GM12878 (cell line): ENCODE data around the gene GUCY1A2. TPM values are rescaled to one million over a fixed set of nuclear protein-coding genes. Genes with fewer than 3 reads are reported as not detected.

ENCODE experiments used
- ATAC-seq: fragments of 200-7000 bp; cut with Tn5 transposase; 3 replicates; pipeline ENCODE4 v1.9.1; 2020; ENCODE audit warnings: mild to moderate bottlenecking, moderate library complexity
- BruUV-seq: library from RNA; stranded (reverse); fragments of 400-500 nt; replicated peaks from 2 replicates; lab custom pipeline; 2021; lab: Mats Ljungman, UMichigan
- CTCF ChIA-PET: fragments of 300-600 bp; sonication (Branson Sonifier 250); formaldehyde crosslinking; extraction: SDS; loops from one replicate; lab custom pipeline; 2021; ENCODE audit warnings: inconsistent platforms; lab: Yijun Ruan, JAX
- POLR2A ChIA-PET: fragments of 350-600 bp; formaldehyde crosslinking; extraction: SDS; loops from one replicate; lab custom pipeline; 2021; ENCODE audit warnings: inconsistent platforms; lab: Charles Lee
- RAD21 ChIA-PET: fragments of 300-600 bp; sonication (Branson Sonifier 250); formaldehyde crosslinking; loops from one replicate; lab custom pipeline; 2023; ENCODE audit warnings: antibody characterized with exemption; ENCODE audit not compliant: unreplicated experiment; lab: Charles Lee
- SMC1A ChIA-PET: fragments of 300-600 bp; sonication (Branson Sonifier 250); formaldehyde crosslinking; loops from one replicate; lab custom pipeline; 2023; ENCODE audit not compliant: unreplicated experiment, uncharacterized antibody; lab: Charles Lee
- DNase-seq: peaks from one replicate; pipeline ENCODE4 v3.0.0-alpha.2; 2011; ENCODE audit warnings: low read depth, low spot score
- FAIRE-seq: peaks from 3 replicates; lab custom pipeline; 2011; peaks lifted over from hg19 to GRCh38; lab: Jason Lieb, UNC
- H2AFZ ChIP-seq: 2 replicates; pipeline ENCODE4 v1.6.0; 2011; ENCODE audit warnings: low read depth, low read length, control low read depth; ENCODE audit not compliant: control insufficient read depth
- H3K27ac ChIP-seq: 2 replicates; pipeline ENCODE4 v1.5.1; 2011; ENCODE audit warnings: control low read depth; ENCODE audit not compliant: control insufficient read depth, insufficient read depth
- H3K27me3 ChIP-seq, 2 experiments: replicated peaks in 1 of 2; 2 replicates each; pipeline versions ENCODE4 v1.6.0 to v1.6.1; 2011; ENCODE audit warnings: low read length in 1 of 2; ENCODE audit not compliant: control insufficient read depth in 2 of 2, insufficient read depth in 2 of 2
- H3K36me3 ChIP-seq, 2 experiments: 2 replicates each; pipeline ENCODE4 v1.5.1; 2011; ENCODE audit warnings: low read length in 1 of 2; ENCODE audit not compliant: control insufficient read depth in 2 of 2, insufficient read depth in 2 of 2
- H3K4me1 ChIP-seq: 2 replicates; pipeline ENCODE4 v1.6.1; 2011; ENCODE audit warnings: mild to moderate bottlenecking, low read length, moderate library complexity, mixed read lengths; ENCODE audit not compliant: control insufficient read depth, insufficient read depth
- H3K4me2 ChIP-seq: 2 replicates; pipeline ENCODE4 v1.6.0; 2011; ENCODE audit warnings: control low read depth; ENCODE audit not compliant: control insufficient read depth, insufficient read depth
- H3K4me3 ChIP-seq: fragments of 200-600 bp; sonication (generic); 2 replicates; pipeline ENCODE4 v1.5.1; 2016
- H3K79me2 ChIP-seq: 2 replicates; pipeline ENCODE4 v1.6.0; 2011; ENCODE audit warnings: low read length; ENCODE audit not compliant: control insufficient read depth, insufficient read depth
- H3K9ac ChIP-seq: 2 replicates; pipeline ENCODE4 v1.8.0; 2011; ENCODE audit warnings: low read length, control low read depth, mixed read lengths; ENCODE audit not compliant: control insufficient read depth, insufficient read depth
- H3K9me3 ChIP-seq: replicated peaks from 3 replicates; pipeline ENCODE4 v1.5.1; 2011; ENCODE audit warnings: mild to moderate bottlenecking, low read length; ENCODE audit not compliant: control insufficient read depth, insufficient read depth
- H4K20me1 ChIP-seq: 2 replicates; pipeline ENCODE4 v1.6.0; 2011; ENCODE audit not compliant: control insufficient read depth, insufficient read depth
- ATF2 ChIP-seq: IDR thresholded peaks from 2 replicates; pipeline ENCODE4 v1.6.1; 2012; ENCODE audit warnings: low read length, inconsistent platforms
- EP300 ChIP-seq, 2 experiments: fragments of 150-350 bp in 1 of 2; IDR thresholded peaks; 2 replicates each; pipeline ENCODE4 v1.6.1; 2011 to 2012; ENCODE audit warnings: low read depth in 2 of 2, low read length in 2 of 2, borderline replicate concordance in 1 of 2, improper control_type of control experiment in 1 of 2, inconsistent platforms in 1 of 2; ENCODE audit not compliant: control insufficient read depth in 1 of 2
- ESRRA ChIP-seq: IDR thresholded peaks from 2 replicates; pipeline ENCODE4 v1.6.1; 2012; ENCODE audit warnings: mild to moderate bottlenecking, low read length, improper control_type of control experiment
- POU2F2 ChIP-seq: IDR thresholded peaks from 3 replicates; pipeline ENCODE4 v1.6.1; 2011; ENCODE audit warnings: low read depth, mild to moderate bottlenecking, low read length, borderline replicate concordance
- RUNX3 ChIP-seq: IDR thresholded peaks from 2 replicates; pipeline ENCODE4 v1.6.1; 2012; ENCODE audit warnings: low read length, inconsistent platforms
- SREBF1 ChIP-seq: IDR thresholded peaks from 2 replicates; pipeline ENCODE4 v1.6.1; 2012; ENCODE audit warnings: mild to moderate bottlenecking, low read length
- TCF12 ChIP-seq: IDR thresholded peaks from 2 replicates; pipeline ENCODE4 v1.6.1; 2011; ENCODE audit warnings: low read depth, mild to moderate bottlenecking, low read length
- ZNF622 ChIP-seq: fragments of 450-650 bp; IDR thresholded peaks from 2 replicates; pipeline ENCODE4 v1.6.1; 2017; ENCODE audit warnings: mild to moderate bottlenecking, inconsistent platforms
- WGBS: methylation state at CpG from one replicate; pipeline ENCODE4 v1.1.6; 2016; ENCODE audit warnings: low lambda C conversion rate; ENCODE audit not compliant: insufficient replicate concordance, insufficient coverage; ENCODE audit errors: missing lambda C conversion rate; 5-methylcytosine and 5-hydroxymethylcytosine counted together
- in situ Hi-C: fragments of 300-500 bp; cut with MboI; formaldehyde crosslinking; loops from 9 replicates; pipeline ENCODE4 v1.14.3; 2018; ENCODE audit warnings: mixed read lengths
- intact Hi-C: fragments of 100-400 bp; cut with micrococcal nuclease; formaldehyde crosslinking; loops from one replicate; pipeline ENCODE4 v1.14.2; 2022; ENCODE audit not compliant: unreplicated experiment
- polyA plus RNA-seq, 11 experiments: library from polyadenylated mRNA; depleted of rRNA in 4 of 11; unstranded in 6 of 11; stranded (reverse) in 5 of 11; fragments of >200 nt; fragmentation: Nextera tagmentation in 4 of 11; fragmentation: Illumina TruSeq in 1 of 11; extraction: Ambion mirVana in 4 of 11; extraction: Trizol in 1 of 11; gene quantifications; 1 replicate in 1 of 11; 2 replicates in 10 of 11; pipeline versions ENCODE4 v1.2.1 to v1.2.3, GENCODE V29; 2011 to 2016; ENCODE audit warnings: inconsistent platforms in 2 of 11, missing spikeins in 2 of 11, low read depth in 1 of 11
- total RNA-seq, 4 experiments: library from RNA; depleted of rRNA in 3 of 4; stranded (reverse); fragments of >200 nt in 3 of 4; fragmentation: Illumina TruSeq in 1 of 4; extraction: Trizol in 1 of 4; gene quantifications; 2 replicates each; pipeline versions ENCODE4 v1.2.1 to v1.2.3, GENCODE V29; 2013 to 2021

GUCY1A2 gene
- total and polyA plus RNA-seq, 10 of the 15 experiments (the other 5 are each of a cell fraction or from before 2014, with no cell fraction given), result under 0.01 to 0.03 (median under 0.01) TPM; not detected in 4

DNA sequence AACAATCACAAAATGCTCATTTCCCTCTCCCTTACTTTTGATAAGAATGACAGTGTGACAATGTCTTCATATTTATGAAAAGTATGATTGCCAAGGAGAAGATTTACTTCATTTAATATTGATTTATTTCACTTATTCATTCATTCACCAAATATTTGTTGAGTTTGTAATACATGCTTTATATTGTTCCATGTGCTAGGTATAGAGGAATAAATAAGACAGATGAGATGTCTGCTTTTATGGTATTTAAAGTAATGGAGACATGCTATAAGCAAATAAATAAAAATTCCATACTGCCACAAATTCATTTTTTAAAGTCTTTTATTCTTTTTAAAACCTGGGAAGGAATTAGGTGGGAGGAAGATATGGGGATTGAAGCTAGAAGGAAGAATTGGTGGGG lies 289.4 kb downstream of the GUCY1A2 start:
- no peaks in the 10 kb centered on the region for H3K27me3 ChIP-seq
- FAIRE-seq (no peak), ATAC-seq (no peak), DNase-seq (no peak)
- no peaks in the 10 kb centered on the region for H4K20me1 ChIP-seq
- no peaks in the 10 kb centered on the region for H3K36me3 ChIP-seq
- no peak overlapping the region for H3K4me2 ChIP-seq
- no peaks in the 10 kb centered on the region for H3K79me2 ChIP-seq
- ChIA-PET SMC1A (no interaction called here), RAD21 (no interaction called here), CTCF (interaction anchor here (1.8 kb wide), 1 partner anchor 11 kb away, joined by 6 read pairs; no protein-coding TSS in a partner anchor), POLR2A (no interaction called here)
- H3K9ac ChIP-seq, result no peak overlapping the region
- H3K27ac ChIP-seq, result no peak overlapping the region
- no peaks in the 10 kb centered on the region for H3K4me1 ChIP-seq
- intact Hi-C loops (no loop called here), in situ Hi-C loops (no loop called here)
- no peak overlapping the region for H2AFZ ChIP-seq
- BruUV-seq, result no TSS peak
- no peak overlapping the region for H3K4me3 ChIP-seq
- TF ChIP-seq TCF12, result no peak
- TF ChIP-seq RUNX3, result no peak
- no peak for TF ChIP-seq ZNF622
- TF ChIP-seq EP300 (IDR thresholded peaks at IDR 0.05; ENCODE audit: borderline replicate concordance in 1 of 2, control insufficient read depth in 1 of 2, low read depth in 2 of 2, low read length in 2 of 2), result no peak
- TF ChIP-seq SREBF1, result no peak
- no peak for TF ChIP-seq POU2F2
- no peaks in the 10 kb centered on the region for H3K9me3 ChIP-seq

DNA sequence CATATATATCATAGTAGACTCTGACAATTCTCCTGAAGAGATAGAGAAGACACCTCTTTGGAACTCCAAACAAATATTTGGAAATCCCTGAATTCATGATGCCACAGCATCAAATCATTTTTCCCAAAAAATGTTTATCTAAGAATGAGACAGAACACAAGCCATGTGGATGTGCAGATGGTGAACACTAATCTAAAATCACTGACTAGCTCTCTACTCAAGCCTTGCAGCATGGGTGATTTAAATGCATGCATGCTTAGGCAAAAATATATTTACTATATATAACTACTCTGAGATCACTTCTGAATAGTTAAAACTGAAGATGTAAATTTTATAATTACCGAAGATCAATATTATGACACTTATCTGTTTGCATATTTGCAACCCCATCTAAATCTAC lies 289.9 kb downstream of the GUCY1A2 start:
- ChIA-PET SMC1A (interaction anchor here (2.4 kb wide), 1 partner anchor 11 kb away, joined by 6 read pairs; no protein-coding TSS in a partner anchor), POLR2A (no interaction called here), RAD21 (no interaction called here), CTCF (no interaction called here)
- Histone ChIP-seq H3K27ac (no peak overlapping the region), H3K27me3 (no peaks in the 10 kb centered on the region), H2AFZ (no peak overlapping the region), H3K9me3 (no peaks in the 10 kb centered on the region), H4K20me1 (no peaks in the 10 kb centered on the region), H3K4me2 (no peak overlapping the region), H3K79me2 (no peaks in the 10 kb centered on the region), H3K4me3 (no peak overlapping the region), H3K4me1 (no peaks in the 10 kb centered on the region), H3K9ac (no peak overlapping the region), H3K36me3 (no peaks in the 10 kb centered on the region)
- no peak for DNase-seq
- no peak for ATAC-seq
- BruUV-seq, result no TSS peak
- TF ChIP-seq ATF2 (no peak), ESRRA (no peak)
- no peak for FAIRE-seq
- in situ Hi-C loops, result no loop called here
- WGBS, result 5% methylated on average over 1 of the region's 1 CpG
- intact Hi-C loops, result no loop called here
